OCI-LY7 (cell line): ENCODE data around the gene COL25A1. TPM values are rescaled to one million over a fixed set of nuclear protein-coding genes. Genes with fewer than 3 reads are reported as not detected.

Source experiments
- BruUV-seq: library from RNA; stranded (reverse); fragments of 400-500 nt; replicated peaks from 2 replicates; lab custom pipeline; 2021; lab: Mats Ljungman, UMichigan
- CTCF ChIA-PET: fragments of 300-600 bp; sonication (Branson Sonifier 250); formaldehyde crosslinking; loops from one replicate; lab custom pipeline; 2022; ENCODE audit warnings: antibody characterized with exemption; ENCODE audit not compliant: unreplicated experiment; lab: Charles Lee
- POLR2A ChIA-PET: fragments of 300-600 bp; sonication (Branson Sonifier 250); formaldehyde crosslinking; loops from one replicate; lab custom pipeline; 2022; ENCODE audit warnings: antibody characterized with exemption; lab: Charles Lee
- DNase-seq: peaks from one replicate; pipeline ENCODE4 v3.0.0-alpha.2; 2015; ENCODE audit warnings: low spot score
- H2AFZ ChIP-seq: fragments of 200-600 bp; sonication (generic), shearing (Covaris generic); 2 replicates; pipeline ENCODE4 v1.6.1; 2014; ENCODE audit warnings: mild to moderate bottlenecking, antibody characterized with exemption, low read length, moderate library complexity
- H3K27ac ChIP-seq: fragments of 200-600 bp; sonication (generic); 2 replicates; pipeline ENCODE4 v1.5.1; 2014; ENCODE audit warnings: mixed run types, low read depth, mild to moderate bottlenecking, moderate library complexity, low read length, inconsistent platforms; ENCODE audit not compliant: poor library complexity, severe bottlenecking
- H3K36me3 ChIP-seq: fragments of 200-600 bp; sonication (generic); 2 replicates; pipeline ENCODE4 v1.6.1; 2014; ENCODE audit warnings: mild to moderate bottlenecking, antibody characterized with exemption, low read length, moderate library complexity, mixed read lengths; ENCODE audit not compliant: insufficient read depth
- H3K4me1 ChIP-seq: fragments of 200-600 bp; sonication (generic); 2 replicates; pipeline ENCODE4 v1.5.1; 2014; ENCODE audit warnings: mild to moderate bottlenecking, low read length; ENCODE audit not compliant: insufficient read depth, poor library complexity, severe bottlenecking
- H3K4me2 ChIP-seq: fragments of 200-600 bp; sonication (generic); 2 replicates; pipeline ENCODE4 v1.6.1; 2014; ENCODE audit warnings: mild to moderate bottlenecking, low read length
- H3K4me3 ChIP-seq: fragments of 200-600 bp; sonication (generic); 2 replicates; pipeline ENCODE4 v1.5.1; 2014; ENCODE audit warnings: mild to moderate bottlenecking, low read depth, low read length; ENCODE audit not compliant: poor library complexity, severe bottlenecking
- H3K79me2 ChIP-seq: fragments of 200-600 bp; sonication (generic); 2 replicates; pipeline ENCODE4 v1.6.1; 2016; ENCODE audit warnings: low read depth, mild to moderate bottlenecking, low read length, moderate library complexity, mixed read lengths; ENCODE audit not compliant: insufficient read depth
- H3K9me2 ChIP-seq: fragments of 200-600 bp; sonication (generic); 2 replicates; pipeline ENCODE4 v1.6.1; 2016; ENCODE audit warnings: mild to moderate bottlenecking, low read length, mixed read lengths; ENCODE audit not compliant: insufficient read depth
- H3K9me3 ChIP-seq: fragments of 200-600 bp; sonication (generic); 2 replicates; pipeline ENCODE4 v1.6.1; 2014; ENCODE audit warnings: mild to moderate bottlenecking, mixed run types, low read length, mixed read lengths
- H4K20me1 ChIP-seq: fragments of 200-600 bp; sonication (generic); 2 replicates; pipeline ENCODE4 v1.6.1; 2014; ENCODE audit warnings: mild to moderate bottlenecking, antibody characterized with exemption, low read length, moderate library complexity, mixed read lengths; ENCODE audit not compliant: insufficient read depth
- EZH2phosphoT487 ChIP-seq: fragments of 200-600 bp; sonication (generic); IDR thresholded peaks from 2 replicates; pipeline ENCODE4 v1.6.1; 2018; ENCODE audit warnings: low read depth, borderline replicate concordance, mild to moderate bottlenecking, mixed run types, antibody characterized with exemption, low read length, moderate library complexity, mixed read lengths
- intact Hi-C: fragments of 100-400 bp; cut with micrococcal nuclease; formaldehyde crosslinking; loops from one replicate; pipeline ENCODE4 v1.10.0; 2022; ENCODE audit not compliant: unreplicated experiment
- total RNA-seq, 2 experiments: library from RNA; depleted of rRNA in 1 of 2; stranded (reverse); fragments of >200 nt in 1 of 2; shearing (Covaris generic) in 1 of 2; gene quantifications; 2 replicates each; pipeline ENCODE4 v1.2.3, GENCODE V29; 2014 to 2022
- TF ChIP-seq, protein P1 (sequence below): fragments of 200-600 bp; sonication (generic); conservative IDR thresholded peaks from 2 replicates; pipeline ENCODE4 v1.5.1; 2014; ENCODE audit warnings: mild to moderate bottlenecking, antibody characterized with exemption, low read length, moderate library complexity, mixed read lengths

Gene COL25A1
- total RNA-seq, 2 experiments from 2014 or later, result not detected

DNA sequence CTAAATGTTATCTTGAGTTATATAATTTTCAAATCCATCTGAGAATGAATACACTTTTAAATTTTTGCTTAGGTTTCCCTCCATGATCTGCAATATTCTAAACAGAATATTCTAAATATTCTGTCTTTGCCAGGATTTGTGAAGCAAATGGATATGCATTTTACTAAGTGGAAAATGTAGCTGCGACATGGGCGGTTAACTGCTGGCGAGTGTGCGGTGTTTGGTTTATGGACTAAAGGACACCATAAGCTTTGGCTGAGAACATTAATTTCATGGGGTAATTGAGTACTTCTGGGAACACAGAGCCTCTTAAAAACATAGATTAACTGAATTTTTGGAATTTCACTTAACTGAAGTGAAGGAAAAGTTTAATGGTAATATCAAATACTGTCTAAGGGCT, 385.8 kb downstream of the COL25A1 start:
- no peak overlapping the region for H3K4me2 ChIP-seq
- H4K20me1 ChIP-seq, result no peaks in the 10 kb centered on the region
- no peaks in the 10 kb centered on the region for H3K9me2 ChIP-seq
- no peaks in the 10 kb centered on the region for H3K36me3 ChIP-seq
- no peaks in the 10 kb centered on the region for H3K4me1 ChIP-seq
- ChIA-PET POLR2A (no interaction called here), CTCF (no interaction called here)
- no peak overlapping the region for H3K27ac ChIP-seq
- no peak overlapping the region for H3K4me3 ChIP-seq
- TF ChIP-seq, protein P1, sequence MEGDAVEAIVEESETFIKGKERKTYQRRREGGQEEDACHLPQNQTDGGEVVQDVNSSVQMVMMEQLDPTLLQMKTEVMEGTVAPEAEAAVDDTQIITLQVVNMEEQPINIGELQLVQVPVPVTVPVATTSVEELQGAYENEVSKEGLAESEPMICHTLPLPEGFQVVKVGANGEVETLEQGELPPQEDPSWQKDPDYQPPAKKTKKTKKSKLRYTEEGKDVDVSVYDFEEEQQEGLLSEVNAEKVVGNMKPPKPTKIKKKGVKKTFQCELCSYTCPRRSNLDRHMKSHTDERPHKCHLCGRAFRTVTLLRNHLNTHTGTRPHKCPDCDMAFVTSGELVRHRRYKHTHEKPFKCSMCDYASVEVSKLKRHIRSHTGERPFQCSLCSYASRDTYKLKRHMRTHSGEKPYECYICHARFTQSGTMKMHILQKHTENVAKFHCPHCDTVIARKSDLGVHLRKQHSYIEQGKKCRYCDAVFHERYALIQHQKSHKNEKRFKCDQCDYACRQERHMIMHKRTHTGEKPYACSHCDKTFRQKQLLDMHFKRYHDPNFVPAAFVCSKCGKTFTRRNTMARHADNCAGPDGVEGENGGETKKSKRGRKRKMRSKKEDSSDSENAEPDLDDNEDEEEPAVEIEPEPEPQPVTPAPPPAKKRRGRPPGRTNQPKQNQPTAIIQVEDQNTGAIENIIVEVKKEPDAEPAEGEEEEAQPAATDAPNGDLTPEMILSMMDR, result no peak
- TF ChIP-seq EZH2phosphoT487, result no peak
- intact Hi-C loops, result no loop called here
- no peaks in the 10 kb centered on the region for H3K9me3 ChIP-seq
- no TSS peak for BruUV-seq
- no peak overlapping the region for H2AFZ ChIP-seq
- DNase-seq, result no peak
- no peaks in the 10 kb centered on the region for H3K79me2 ChIP-seq

DNA sequence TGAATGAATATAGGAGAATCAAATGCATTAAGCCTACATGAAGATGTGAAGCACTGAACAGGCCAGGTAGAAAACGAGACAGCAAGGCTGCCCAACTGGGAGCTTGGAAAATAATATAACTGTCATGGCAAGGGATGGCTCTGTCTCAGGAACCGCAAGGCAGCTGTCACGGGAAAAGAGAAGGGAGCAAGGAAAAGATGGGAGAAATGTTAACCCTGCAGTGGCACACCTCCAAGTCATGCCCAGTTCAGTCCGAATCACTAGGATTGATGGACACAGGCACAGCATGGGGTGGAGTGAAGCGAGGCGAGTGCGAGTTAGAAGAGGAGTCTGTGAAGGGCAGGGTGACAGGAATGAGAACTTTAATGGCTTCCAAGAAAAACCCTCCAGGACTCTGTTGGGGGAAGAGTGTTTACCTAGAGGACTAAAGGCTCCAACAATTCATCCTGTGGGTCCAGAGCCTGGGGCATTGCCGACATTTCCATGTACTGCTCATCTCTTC, 395.5 kb downstream of the COL25A1 start:
- no peak for TF ChIP-seq EZH2phosphoT487
- TF ChIP-seq, protein P1, result no peak
- no peak for DNase-seq
- H4K20me1 ChIP-seq, result no peaks in the 10 kb centered on the region
- no peaks in the 10 kb centered on the region for H3K4me1 ChIP-seq
- no peaks in the 10 kb centered on the region for H3K9me2 ChIP-seq
- no peaks in the 10 kb centered on the region for H3K9me3 ChIP-seq
- BruUV-seq, result no TSS peak
- no peaks in the 10 kb centered on the region for H3K36me3 ChIP-seq
- ChIA-PET POLR2A (no interaction called here), CTCF (no interaction called here)
- H2AFZ ChIP-seq, result no peak overlapping the region
- no peak overlapping the region for H3K4me2 ChIP-seq
- no peaks in the 10 kb centered on the region for H3K79me2 ChIP-seq
- no peak overlapping the region for H3K4me3 ChIP-seq
- H3K27ac ChIP-seq, result no peak overlapping the region
- intact Hi-C loops, result no loop called here

DNA sequence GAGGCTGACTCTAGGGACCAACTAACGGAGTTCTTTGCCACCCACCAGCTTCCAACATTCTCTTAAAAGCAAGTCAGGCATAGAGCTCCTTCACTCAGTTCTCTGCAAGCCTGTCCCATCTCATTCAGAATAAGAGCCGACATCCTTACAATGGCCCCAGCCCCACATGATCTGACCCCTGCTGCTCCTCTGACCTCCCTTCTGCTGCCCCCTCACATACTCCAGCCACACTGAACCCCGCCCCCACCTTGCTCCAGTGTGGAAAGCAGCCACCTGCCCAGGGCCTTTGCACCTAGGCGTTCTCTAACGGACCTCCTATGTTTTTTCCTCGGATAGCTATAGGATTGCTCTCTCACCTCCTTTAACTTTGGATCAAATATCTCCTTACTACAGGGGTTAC, 396.5 kb downstream of the COL25A1 start:
- ChIA-PET POLR2A (interaction anchor here (0.5 kb wide), 2 partner anchors 33 to 224 kb away, joined by 3 to 10 read pairs; no protein-coding TSS in a partner anchor), CTCF (no interaction called here)
- intact Hi-C loops, result no loop called here
- no peaks in the 10 kb centered on the region for H3K9me3 ChIP-seq
- H3K9me2 ChIP-seq, result no peaks in the 10 kb centered on the region
- H3K36me3 ChIP-seq, result no peaks in the 10 kb centered on the region
- no peak overlapping the region for H3K4me2 ChIP-seq
- TF ChIP-seq EZH2phosphoT487, result no peak
- TF ChIP-seq, protein P1, result no peak
- H2AFZ ChIP-seq, result no peak overlapping the region
- H3K4me3 ChIP-seq, result no peak overlapping the region
- no peaks in the 10 kb centered on the region for H3K79me2 ChIP-seq
- H3K27ac ChIP-seq, result no peak overlapping the region
- H3K4me1 ChIP-seq, result no peaks in the 10 kb centered on the region
- no peaks in the 10 kb centered on the region for H4K20me1 ChIP-seq
- no peak for DNase-seq
- no TSS peak for BruUV-seq
